Measurements from ENCODE around the gene DCAF17.
"Not testable (repeated sequence)": the region's sequence is repeated elsewhere in the genome, so short reads cannot be mapped to it uniquely, and the experiment has no call there.

Gene DCAF17

DNA sequence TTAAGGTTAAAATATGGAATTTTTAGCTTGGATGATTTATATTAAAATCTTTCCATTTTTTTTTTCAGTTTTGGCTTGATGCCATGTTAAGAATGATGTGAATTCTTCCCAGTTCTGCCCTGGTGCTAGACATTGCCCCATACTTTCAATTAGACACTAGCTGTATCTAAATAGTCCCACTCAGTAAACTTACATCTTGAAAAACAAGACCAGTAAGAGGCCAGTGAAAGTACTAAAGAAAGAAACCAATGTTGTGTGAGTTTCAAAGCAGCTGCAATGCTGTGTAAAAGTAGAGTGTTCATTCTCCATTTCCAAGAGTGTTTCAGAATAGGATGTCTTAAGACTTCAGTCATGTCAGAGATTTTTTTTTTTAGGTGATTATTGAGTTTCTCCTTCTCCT, 48.3 kb downstream of the DCAF17 start:
- peaks cover 15 to 50% (median 23%) of the 10 kb centered on the region in 5 donors for H3K36me3 ChIP-seq (ENCODE audit: control insufficient read depth in 5 of 5, insufficient read depth in 5 of 5, low read length in 5 of 5)

GRCh38 chr2:171482877-171483276, 48.9 kb downstream of the DCAF17 start:
- no peak overlapping the region for H3K27ac ChIP-seq (ENCODE audit: low read depth, low read length)
- H3K4me3 ChIP-seq (ENCODE audit: low read depth in 1 of 5, low read length in 5 of 5), result no peak overlapping the region
- no peaks in the 10 kb centered on the region for H3K9me3 ChIP-seq (ENCODE audit: control insufficient read depth in 5 of 5, low read length in 5 of 5)
- H3K27me3 ChIP-seq (ENCODE audit: control insufficient read depth in 5 of 5, insufficient read depth in 4 of 5, low read length in 5 of 5), result no peaks in the 10 kb centered on the region
- no peaks in the 10 kb centered on the region for H3K4me1 ChIP-seq (ENCODE audit: control insufficient read depth in 5 of 5, insufficient read depth in 5 of 5, low read length in 5 of 5)
- H3K9ac ChIP-seq (ENCODE audit: low read length in 5 of 5), result no peak overlapping the region
- peaks cover 11 to 50% (median 20%) of the 10 kb centered on the region in 5 donors for H3K36me3 ChIP-seq (ENCODE audit: control insufficient read depth in 5 of 5, insufficient read depth in 5 of 5, low read length in 5 of 5)

More for the DNA sequence above, 48.3 kb downstream of the DCAF17 start:
- Histone ChIP-seq H3K9ac (ENCODE audit: low read length in 5 of 5) (no peak overlapping the region), H3K27ac (ENCODE audit: low read depth, low read length) (no peak overlapping the region), H3K9me3 (ENCODE audit: control insufficient read depth in 5 of 5, low read length in 5 of 5) (no peaks in the 10 kb centered on the region), H3K4me3 (ENCODE audit: low read depth in 1 of 5, low read length in 5 of 5) (no peak overlapping the region), H3K27me3 (ENCODE audit: control insufficient read depth in 5 of 5, insufficient read depth in 4 of 5, low read length in 5 of 5) (no peaks in the 10 kb centered on the region), H3K4me1 (ENCODE audit: control insufficient read depth in 5 of 5, insufficient read depth in 5 of 5, low read length in 5 of 5) (no peaks in the 10 kb centered on the region)

DNA sequence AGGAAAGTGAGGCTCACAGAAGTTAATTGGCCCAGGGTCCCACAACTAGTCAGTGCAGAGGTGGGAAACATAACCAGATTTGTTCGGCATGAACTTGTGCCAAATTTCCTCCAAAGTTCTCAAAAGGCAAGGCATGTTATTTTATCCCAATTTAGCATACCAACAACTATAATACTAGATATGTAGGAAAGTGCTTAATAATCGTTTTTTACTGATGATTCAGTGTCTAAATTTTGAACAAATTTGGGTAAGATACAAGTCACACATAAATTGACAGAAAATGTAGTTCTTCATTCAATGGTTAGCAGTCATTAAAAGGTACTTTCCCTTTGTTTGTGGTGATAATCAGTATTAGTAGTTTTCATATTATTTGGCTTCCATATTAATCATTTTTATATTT, 49.8 kb downstream of the DCAF17 start:
- Histone ChIP-seq H3K9ac (ENCODE audit: low read length in 5 of 5) (no peak overlapping the region), H3K9me3 (ENCODE audit: control insufficient read depth in 5 of 5, low read length in 5 of 5) (no peaks in the 10 kb centered on the region), H3K36me3 (ENCODE audit: control insufficient read depth in 5 of 5, insufficient read depth in 5 of 5, low read length in 5 of 5) (peaks cover 9 to 43% (median 19%) of the 10 kb centered on the region in 5 donors), H3K4me1 (ENCODE audit: control insufficient read depth in 5 of 5, insufficient read depth in 5 of 5, low read length in 5 of 5) (no peaks in the 10 kb centered on the region), H3K27ac (ENCODE audit: low read depth, low read length) (no peak overlapping the region), H3K27me3 (ENCODE audit: control insufficient read depth in 5 of 5, insufficient read depth in 4 of 5, low read length in 5 of 5) (no peaks in the 10 kb centered on the region), H3K4me3 (ENCODE audit: low read depth in 1 of 5, low read length in 5 of 5) (no peak overlapping the region)

DNA sequence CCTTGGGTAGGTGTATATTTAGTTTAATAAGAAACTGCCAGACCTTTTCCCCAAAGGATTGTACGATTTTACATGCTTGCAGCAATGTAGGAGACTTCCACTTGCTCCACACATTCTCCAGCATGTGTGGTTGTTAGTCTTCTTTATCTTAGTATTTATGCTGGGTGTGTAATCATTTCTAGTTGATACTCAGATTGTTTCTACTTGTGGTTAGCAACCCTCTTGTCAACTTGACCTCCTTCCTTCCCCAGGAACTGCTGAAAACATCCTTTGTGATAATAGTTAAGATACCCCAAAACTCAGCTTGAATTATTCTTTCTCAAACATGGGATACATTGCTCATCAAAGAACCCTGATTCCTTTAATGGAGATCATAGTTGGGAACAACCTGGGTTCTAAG, 51.1 kb downstream of the DCAF17 start:
- H3K9ac ChIP-seq (ENCODE audit: low read length in 5 of 5), result no peak overlapping the region
- no peak overlapping the region for H3K4me3 ChIP-seq (ENCODE audit: low read depth in 1 of 5, low read length in 5 of 5)
- no peak overlapping the region for H3K27ac ChIP-seq (ENCODE audit: low read depth, low read length)
- H3K27me3 ChIP-seq (ENCODE audit: control insufficient read depth in 5 of 5, insufficient read depth in 4 of 5, low read length in 5 of 5), result no peaks in the 10 kb centered on the region
- H3K36me3 ChIP-seq (ENCODE audit: control insufficient read depth in 5 of 5, insufficient read depth in 5 of 5, low read length in 5 of 5), result peaks cover 8 to 37% (median 14%) of the 10 kb centered on the region in 5 donors
- no peaks in the 10 kb centered on the region for H3K4me1 ChIP-seq (ENCODE audit: control insufficient read depth in 5 of 5, insufficient read depth in 5 of 5, low read length in 5 of 5)
- H3K9me3 ChIP-seq (ENCODE audit: control insufficient read depth in 5 of 5, low read length in 5 of 5), result no peaks in the 10 kb centered on the region

- H3K9me3 ChIP-seq (ENCODE audit: control insufficient read depth in 5 of 5, low read length in 5 of 5), result no peaks in the 10 kb centered on the region
- no peak overlapping the region for H3K9ac ChIP-seq (ENCODE audit: low read length in 5 of 5)
- H3K4me1 ChIP-seq (ENCODE audit: control insufficient read depth in 5 of 5, insufficient read depth in 5 of 5, low read length in 5 of 5), result no peaks in the 10 kb centered on the region
- H3K4me3 ChIP-seq (ENCODE audit: low read depth in 1 of 5, low read length in 5 of 5), result no peak overlapping the region
- H3K27me3 ChIP-seq (ENCODE audit: control insufficient read depth in 5 of 5, insufficient read depth in 4 of 5, low read length in 5 of 5), result no peaks in the 10 kb centered on the region
- H3K27ac ChIP-seq (ENCODE audit: low read depth, low read length), result no peak overlapping the region
- H3K36me3 ChIP-seq (ENCODE audit: control insufficient read depth in 5 of 5, insufficient read depth in 5 of 5, low read length in 5 of 5), result peaks cover 5 to 19% (median 7%) of the 10 kb centered on the region in 5 donors
Measured at GRCh38 chr2:171487201-171487600, 53.2 kb downstream of the DCAF17 start.

DNA sequence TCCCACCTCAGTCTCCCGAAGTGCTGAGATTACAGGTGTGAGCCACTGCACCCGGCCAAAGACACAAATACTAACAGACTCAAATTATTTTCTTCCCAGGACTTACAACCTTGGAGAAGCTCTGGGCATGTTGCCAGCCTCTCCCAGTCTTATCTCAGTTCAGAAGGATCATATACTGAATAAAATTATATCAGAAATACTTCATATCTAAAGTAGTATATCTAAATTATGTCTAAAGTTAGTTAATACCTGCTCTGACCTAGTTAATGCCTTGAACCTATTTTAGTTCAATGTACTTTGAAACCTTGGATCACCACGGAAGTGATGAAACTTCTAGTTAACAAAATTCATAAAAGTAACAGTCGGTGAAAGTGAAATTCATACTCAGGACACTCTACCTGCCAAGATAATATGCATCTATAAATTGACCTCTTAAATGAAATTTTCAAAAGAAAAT, 53.8 kb downstream of the DCAF17 start:
- Histone ChIP-seq H3K4me3 (ENCODE audit: low read depth in 1 of 5, low read length in 5 of 5) (no peak overlapping the region), H3K36me3 (ENCODE audit: control insufficient read depth in 5 of 5, insufficient read depth in 5 of 5, low read length in 5 of 5) (peaks cover 5 to 15% (median 6%) of the 10 kb centered on the region in 5 donors), H3K9ac (ENCODE audit: low read length in 5 of 5) (no peak overlapping the region), H3K9me3 (ENCODE audit: control insufficient read depth in 5 of 5, low read length in 5 of 5) (no peaks in the 10 kb centered on the region), H3K27me3 (ENCODE audit: control insufficient read depth in 5 of 5, insufficient read depth in 4 of 5, low read length in 5 of 5) (no peaks in the 10 kb centered on the region), H3K4me1 (ENCODE audit: control insufficient read depth in 5 of 5, insufficient read depth in 5 of 5, low read length in 5 of 5) (no peaks in the 10 kb centered on the region), H3K27ac (ENCODE audit: low read depth, low read length) (no peak overlapping the region)

DNA sequence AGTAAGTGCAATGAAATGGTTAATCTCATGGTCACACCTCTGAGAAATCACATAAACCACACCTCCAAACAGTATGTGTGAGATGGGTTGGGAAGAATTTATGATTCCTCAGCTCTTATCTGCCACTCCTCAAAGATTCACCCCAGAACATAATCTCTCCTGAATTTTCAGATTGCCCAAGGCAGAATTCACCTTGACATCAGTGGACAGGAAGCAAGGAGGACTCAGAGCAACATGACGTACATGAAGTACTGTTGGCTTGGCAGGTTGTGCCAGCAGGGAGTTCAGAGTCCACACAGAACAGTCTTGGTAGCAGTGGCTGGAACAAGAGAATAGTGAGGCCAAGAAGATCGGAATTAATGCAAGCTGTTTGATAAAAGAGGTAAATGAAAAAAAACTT, 56.6 kb downstream of the DCAF17 start:
- H3K27ac ChIP-seq (ENCODE audit: low read depth, low read length), result no peak overlapping the region
- peaks cover 0 to 3% (median 0%) of the 10 kb centered on the region in 5 donors for H3K36me3 ChIP-seq (ENCODE audit: control insufficient read depth in 5 of 5, insufficient read depth in 5 of 5, low read length in 5 of 5)

GRCh38 chr2:171491292-171491691, 57.3 kb downstream of the DCAF17 start:
- no peaks in the 10 kb centered on the region for H3K27me3 ChIP-seq (ENCODE audit: control insufficient read depth in 5 of 5, insufficient read depth in 4 of 5, low read length in 5 of 5)
- no peak overlapping the region for H3K9ac ChIP-seq (ENCODE audit: low read length in 5 of 5)
- H3K4me3 ChIP-seq (ENCODE audit: low read depth in 1 of 5, low read length in 5 of 5), result no peak overlapping the region
- no peak overlapping the region for H3K27ac ChIP-seq (ENCODE audit: low read depth, low read length)
- no peaks in the 10 kb centered on the region for H3K9me3 ChIP-seq (ENCODE audit: control insufficient read depth in 5 of 5, low read length in 5 of 5)
- no peaks in the 10 kb centered on the region for H3K4me1 ChIP-seq (ENCODE audit: control insufficient read depth in 5 of 5, insufficient read depth in 5 of 5, low read length in 5 of 5)
- H3K36me3 ChIP-seq (ENCODE audit: control insufficient read depth in 5 of 5, insufficient read depth in 5 of 5, low read length in 5 of 5), result no peaks in the 10 kb centered on the region

More for the DNA sequence above, 56.6 kb downstream of the DCAF17 start:
- no peak overlapping the region for H3K9ac ChIP-seq (ENCODE audit: low read length in 5 of 5)
- no peaks in the 10 kb centered on the region for H3K9me3 ChIP-seq (ENCODE audit: control insufficient read depth in 5 of 5, low read length in 5 of 5)
- no peaks in the 10 kb centered on the region for H3K27me3 ChIP-seq (ENCODE audit: control insufficient read depth in 5 of 5, insufficient read depth in 4 of 5, low read length in 5 of 5)
- no peak overlapping the region for H3K4me3 ChIP-seq (ENCODE audit: low read depth in 1 of 5, low read length in 5 of 5)
- no peaks in the 10 kb centered on the region for H3K4me1 ChIP-seq (ENCODE audit: control insufficient read depth in 5 of 5, insufficient read depth in 5 of 5, low read length in 5 of 5)

DNA sequence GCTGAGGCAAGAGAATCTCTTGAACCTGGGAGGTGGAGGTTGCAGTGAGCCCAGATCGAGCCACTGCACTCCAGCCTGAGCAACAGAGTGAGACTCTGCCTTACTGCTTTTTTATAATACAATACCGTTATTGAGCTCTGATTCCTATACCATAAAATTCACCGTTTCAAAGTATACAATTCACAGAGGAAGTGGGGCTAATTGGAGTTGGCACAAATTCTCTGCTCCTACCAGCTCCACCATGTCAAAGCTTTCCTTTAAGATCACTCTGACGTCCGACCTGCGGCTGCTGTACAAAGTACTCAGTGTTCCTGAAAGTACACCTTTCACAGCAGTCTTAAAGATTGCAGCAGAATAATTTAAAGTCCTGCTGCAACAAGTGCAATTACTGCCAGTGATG, 58.6 kb downstream of the DCAF17 start:
- Histone ChIP-seq H3K4me1 (ENCODE audit: control insufficient read depth in 5 of 5, insufficient read depth in 5 of 5, low read length in 5 of 5) (no peaks in the 10 kb centered on the region), H3K9me3 (ENCODE audit: control insufficient read depth in 5 of 5, low read length in 5 of 5) (no peaks in the 10 kb centered on the region), H3K27ac (ENCODE audit: low read depth, low read length) (no peak overlapping the region), H3K36me3 (ENCODE audit: control insufficient read depth in 5 of 5, insufficient read depth in 5 of 5, low read length in 5 of 5) (no peaks in the 10 kb centered on the region), H3K4me3 (ENCODE audit: low read depth in 1 of 5, low read length in 5 of 5) (no peak overlapping the region), H3K9ac (ENCODE audit: low read length in 5 of 5) (no peak overlapping the region), H3K27me3 (ENCODE audit: control insufficient read depth in 5 of 5, insufficient read depth in 4 of 5, low read length in 5 of 5) (no peaks in the 10 kb centered on the region)

DNA sequence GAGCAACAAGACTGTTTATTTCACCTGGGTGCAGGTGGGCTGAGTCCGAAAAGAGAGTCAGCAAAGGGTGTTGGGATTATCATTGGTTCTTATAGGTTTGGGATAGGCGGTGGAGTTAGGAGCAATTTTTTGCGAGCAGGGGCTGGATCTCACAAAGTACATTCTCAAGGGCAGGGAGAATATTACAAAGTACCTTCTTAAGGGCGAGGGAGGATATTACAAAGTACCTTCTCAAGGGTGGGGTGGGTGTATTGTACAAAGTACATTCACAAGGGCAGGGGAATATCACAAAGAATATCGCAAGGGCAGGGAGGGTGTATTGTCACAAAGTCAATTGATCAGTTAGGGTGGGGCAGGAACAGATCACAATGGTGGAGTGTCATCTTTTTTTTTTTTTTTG, 63.6 kb downstream of the DCAF17 start:
- not testable (repeated sequence) for H3K9ac ChIP-seq (ENCODE audit: low read length in 5 of 5); H3K9me3 ChIP-seq (ENCODE audit: control insufficient read depth in 5 of 5, low read length in 5 of 5); H3K27me3 ChIP-seq (ENCODE audit: control insufficient read depth in 5 of 5, insufficient read depth in 4 of 5, low read length in 5 of 5); H3K4me1 ChIP-seq (ENCODE audit: control insufficient read depth in 5 of 5, insufficient read depth in 5 of 5, low read length in 5 of 5); H3K4me3 ChIP-seq (ENCODE audit: low read depth in 1 of 5, low read length in 5 of 5); H3K27ac ChIP-seq (ENCODE audit: low read depth, low read length); H3K36me3 ChIP-seq (ENCODE audit: control insufficient read depth in 5 of 5, insufficient read depth in 5 of 5, low read length in 5 of 5)

- Histone ChIP-seq H3K36me3 (ENCODE audit: control insufficient read depth in 5 of 5, insufficient read depth in 5 of 5, low read length in 5 of 5) (no peaks in the 10 kb centered on the region), H3K9me3 (ENCODE audit: control insufficient read depth in 5 of 5, low read length in 5 of 5) (no peaks in the 10 kb centered on the region), H3K27me3 (ENCODE audit: control insufficient read depth in 5 of 5, insufficient read depth in 4 of 5, low read length in 5 of 5) (peaks cover 0 to 3% (median 0%) of the 10 kb centered on the region in 5 donors), H3K4me3 (ENCODE audit: low read depth in 1 of 5, low read length in 5 of 5) (no peak overlapping the region), H3K27ac (ENCODE audit: low read depth, low read length) (no peak overlapping the region), H3K4me1 (ENCODE audit: control insufficient read depth in 5 of 5, insufficient read depth in 5 of 5, low read length in 5 of 5) (no peaks in the 10 kb centered on the region), H3K9ac (ENCODE audit: low read length in 5 of 5) (no peak overlapping the region)
Measured at GRCh38 chr2:171505374-171505773, 71.3 kb downstream of the DCAF17 start.
